Tibial artery (tissue), 4 donors: ENCODE results near the gene LRRC27.

Experiments used
- DNase-seq, 2 donors: peaks; one replicate each; pipeline ENCODE4 v3.0.0-alpha.2; 2019
- H3K27ac ChIP-seq, 2 donors: fragments of 200-600 bp; sonication (generic) in 1 of 2; 1 replicate in 1 of 2; 2 replicates in 1 of 2; pipeline ENCODE4 v1.5.1; 2018 to 2019; ENCODE audit warnings: mild to moderate bottlenecking in 1 of 2
- H3K27me3 ChIP-seq, 2 donors: fragments of 200-600 bp; sonication (generic) in 1 of 2; one replicate each; pipeline versions ENCODE4 v1.5.1 to v1.6.0; 2016 to 2019
- H3K36me3 ChIP-seq, 3 donors: fragments of 200-600 bp; sonication (generic) in 2 of 3; one replicate each; pipeline ENCODE4 v1.5.1; 2016 to 2019; ENCODE audit warnings: mild to moderate bottlenecking in 2 of 3
- H3K4me1 ChIP-seq, 4 donors: fragments of 200-600 bp; sonication (generic) in 2 of 4; 1 replicate in 3 of 4; 2 replicates in 1 of 4; pipeline ENCODE4 v1.5.1; 2016 to 2019
- H3K4me3 ChIP-seq, 2 donors: fragments of 200-600 bp; sonication (generic) in 1 of 2; 1 replicate in 1 of 2; 2 replicates in 1 of 2; pipeline ENCODE4 v1.5.1; 2018 to 2019; ENCODE audit warnings: mild to moderate bottlenecking in 2 of 2
- H3K9me3 ChIP-seq, 3 donors: fragments of 200-600 bp; sonication (generic) in 1 of 3; one replicate each; pipeline ENCODE4 v1.5.1; 2016 to 2019
- CTCF ChIP-seq, 2 experiments: fragments of 200-600 bp in 1 of 2; fragments of 450-650 bp in 1 of 2; IDR thresholded peaks; one replicate each; pipeline ENCODE4 v1.5.1; 2017 to 2019; ENCODE audit warnings: antibody characterized with exemption in 2 of 2, mild to moderate bottlenecking in 1 of 2, moderate library complexity in 1 of 2
- intact Hi-C: fragments of 100-400 bp; cut with DNase I; formaldehyde crosslinking; loops from one replicate; pipeline ENCODE4 v1.15.0; 2023; ENCODE audit warnings: low total_unique reads

LRRC27 gene

GRCh38 chr10:132408367-132408781 is 76.4 kb downstream of the LRRC27 start:
- Histone ChIP-seq H3K27ac (peak overlapping the region in 1 of 2 donors; percentile 28), H3K27me3 (no peaks in the 10 kb centered on the region), H3K4me3 (no peak overlapping the region), H3K4me1 (peaks cover 0 to 52% (median 14%) of the 10 kb centered on the region in 4 donors), H3K36me3 (peaks cover 14 to 29% (median 25%) of the 10 kb centered on the region in 3 donors), H3K9me3 (no peaks in the 10 kb centered on the region)
- intact Hi-C loops, result no loop called here
- no peak for TF ChIP-seq CTCF (IDR thresholded peaks at IDR 0.05)
- DNase-seq, result no peak

- Histone ChIP-seq H3K27ac (no peak overlapping the region), H3K36me3 (peaks cover 14 to 27% (median 25%) of the 10 kb centered on the region in 3 donors), H3K4me3 (no peak overlapping the region), H3K9me3 (no peaks in the 10 kb centered on the region), H3K4me1 (peaks cover 0 to 59% (median 14%) of the 10 kb centered on the region in 4 donors), H3K27me3 (no peaks in the 10 kb centered on the region)
- no peak for DNase-seq
- TF ChIP-seq CTCF (IDR thresholded peaks at IDR 0.05), result no peak
- intact Hi-C loops, result no loop called here
Observed at GRCh38 chr10:132408823-132409666, 77.1 kb downstream of the LRRC27 start.

GRCh38 chr10:132409667-132410028 is 77.7 kb downstream of the LRRC27 start:
- Histone ChIP-seq H3K4me1 (peaks cover 0 to 59% (median 14%) of the 10 kb centered on the region in 4 donors), H3K36me3 (peaks cover 14 to 24% (median 24%) of the 10 kb centered on the region in 3 donors), H3K4me3 (no peak overlapping the region), H3K9me3 (no peaks in the 10 kb centered on the region), H3K27ac (no peak overlapping the region), H3K27me3 (no peaks in the 10 kb centered on the region)
- intact Hi-C loops, result no loop called here
- TF ChIP-seq CTCF (IDR thresholded peaks at IDR 0.05), result no peak
- DNase-seq, result no peak

GRCh38 chr10:132410056-132410778 is 78.2 kb downstream of the LRRC27 start:
- Histone ChIP-seq H3K27ac (no peak overlapping the region), H3K36me3 (peaks cover 10 to 19% (median 18%) of the 10 kb centered on the region in 3 donors), H3K9me3 (no peaks in the 10 kb centered on the region), H3K4me1 (peaks cover 0 to 59% (median 14%) of the 10 kb centered on the region in 4 donors), H3K4me3 (no peak overlapping the region), H3K27me3 (no peaks in the 10 kb centered on the region)
- intact Hi-C loops, result no loop called here
- TF ChIP-seq CTCF (IDR thresholded peaks at IDR 0.05), result no peak
- no peak for DNase-seq

- H3K4me1 ChIP-seq, result peaks cover 0 to 59% (median 14%) of the 10 kb centered on the region in 4 donors
- TF ChIP-seq CTCF (IDR thresholded peaks at IDR 0.05), result no peak
- intact Hi-C loops, result no loop called here
- H3K36me3 ChIP-seq, result peaks cover 3 to 11% (median 11%) of the 10 kb centered on the region in 3 donors
- H3K4me3 ChIP-seq, result no peak overlapping the region
- peak overlapping the region in 1 of 2 donors; percentile 32 for H3K27ac ChIP-seq
- H3K27me3 ChIP-seq, result no peaks in the 10 kb centered on the region
- no peak for DNase-seq
- no peaks in the 10 kb centered on the region for H3K9me3 ChIP-seq
Observed at GRCh38 chr10:132410779-132411532, 79.0 kb downstream of the LRRC27 start.
